Right renal cortex interstitium (tissue), 3 donors: ENCODE data around the gene SH3D19. TPM values are rescaled to one million over a fixed set of nuclear protein-coding genes. Genes with fewer than 3 reads are reported as not detected.
"Not testable (repeated sequence)": the region's sequence is repeated elsewhere in the genome, so short reads cannot be mapped to it uniquely, and the experiment has no call there.

Experiments
- DNase-seq, 3 donors: peaks; one replicate each; pipeline ENCODE4 v3.0.0-alpha.2; 2013; ENCODE audit warnings: low read depth in 3 of 3, low spot score in 2 of 3
- polyA plus RNA-seq, 3 donors: library from polyadenylated mRNA; unstranded; fragments of 120-200 nt; gene quantifications; one replicate each; pipeline ENCODE4 v1.2.1, GENCODE V29; 2013; ENCODE audit not compliant: insufficient read length in 3 of 3

The SH3D19 gene
- polyA plus RNA-seq, 3 donors: 25.0 to 27.5 (median 26.9) TPM

- DNase-seq: no peak
These were observed 218.3 kb downstream of the SH3D19 start for GRCh38 chr4:151107063-151107462.

GRCh38 chr4:151105454-151106032, 219.9 kb downstream of the SH3D19 start:
- DNase-seq: no peak

- no peak for DNase-seq
These were observed 220.8 kb downstream of the SH3D19 start for GRCh38 chr4:151104621-151105020.

GRCh38 chr4:151103758-151104157, 221.6 kb downstream of the SH3D19 start:
- no peak for DNase-seq

GRCh38 chr4:151100531-151100930, 224.9 kb downstream of the SH3D19 start:
- no peak for DNase-seq

- peak in 2 of 3 donors; percentile 23 to 40 for DNase-seq
These were observed 225.4 kb downstream of the SH3D19 start for GRCh38 chr4:151099976-151100417.

- peak; percentile 94 to 95 (median 95) for DNase-seq
These were observed 226.0 kb downstream of the SH3D19 start, which contains the start of gene RPS3A for GRCh38 chr4:151099229-151099975. Gene RPS3A, plus strand, starts transcription at chr4:151099628. Its CDS starts 25 bp downstream, at chr4:151099653.

GRCh38 chr4:151098979-151099228, 226.5 kb downstream of the SH3D19 start:
- no peak for DNase-seq

GRCh38 chr4:151097759-151098158, 227.6 kb downstream of the SH3D19 start:
- DNase-seq: no peak

- DNase-seq: no peak
These were observed 230.3 kb downstream of the SH3D19 start for GRCh38 chr4:151095142-151095541.

GRCh38 chr4:151094290-151094751, 231.1 kb downstream of the SH3D19 start:
- DNase-seq: no peak

GRCh38 chr4:151093203-151093602, 232.2 kb downstream of the SH3D19 start:
- DNase-seq: no peak

GRCh38 chr4:151092488-151092887, 232.9 kb downstream of the SH3D19 start:
- no peak for DNase-seq

GRCh38 chr4:151091047-151091446, 234.4 kb downstream of the SH3D19 start:
- no peak for DNase-seq

GRCh38 chr4:151087467-151087866, 237.9 kb downstream of the SH3D19 start:
- no peak for DNase-seq

- DNase-seq: not testable (repeated sequence)
These were observed 247.4 kb downstream of the SH3D19 start for GRCh38 chr4:151077978-151078377.

GRCh38 chr4:151074416-151074916, 250.9 kb downstream of the SH3D19 start:
- DNase-seq: no peak

Other genes with a start within 250 kb of the SH3D19 start
- 1,000 to 10,000 TPM; 4,451 to 4,908 (median 4,555) TPM for gene RPS3A, start 226.0 kb downstream of the SH3D19 start, polyA plus RNA-seq
- not detected for gene PRSS48, start 48.4 kb downstream of the SH3D19 start, polyA plus RNA-seq
- gene FHIP1A, start 83.6 kb upstream of the SH3D19 start, polyA plus RNA-seq: 1 to 10 TPM; 4.8 to 5.7 (median 5.3) TPM